K562 (cell line): ENCODE measurements around the gene CYTH4. TPM values are rescaled to one million over a fixed set of nuclear protein-coding genes. Genes with fewer than 3 reads are reported as not detected.

ENCODE experiments used
- ATAC-seq: fragments of 200-7000 bp; cut with Tn5 transposase; 3 replicates; pipeline ENCODE4 v1.9.1; 2020; ENCODE audit warnings: moderate library complexity
- BruUV-seq: library from RNA; stranded (reverse); fragments of 400-500 nt; replicated peaks from 2 replicates; lab custom pipeline; 2021; lab: Mats Ljungman, UMichigan
- CTCF ChIA-PET: fragments of 300-600 bp; formaldehyde crosslinking; extraction: SDS; loops from one replicate; lab custom pipeline; 2021; ENCODE audit warnings: low intra/inter-chr PET ratio; lab: Yijun Ruan, JAX
- POLR2A ChIA-PET: fragments of 300-600, 350-650 bp; sonication (Branson Sonifier 250); formaldehyde crosslinking; extraction: SDS; loops from one replicate; lab custom pipeline; 2021; ENCODE audit warnings: antibody characterized with exemption, inconsistent platforms; lab: Yijun Ruan, JAX
- DNase-seq, 4 experiments: peaks; one replicate each; pipeline versions ENCODE4 v3.0.0 to v3.0.0-alpha.2; 2011 to 2018; ENCODE audit warnings: low spot score in 3 of 4, mixed read lengths in 3 of 4; ENCODE audit errors: extremely low read depth in 1 of 4
- FAIRE-seq: peaks from 2 replicates; lab custom pipeline; 2011; peaks lifted over from hg19 to GRCh38; lab: Jason Lieb, UNC
- H2AFZ ChIP-seq: 2 replicates; pipeline ENCODE4 v1.6.0; 2011; ENCODE audit warnings: low read depth, low read length, control low read depth, inconsistent platforms
- H3K27ac ChIP-seq: fragments of 200-600 bp; 3 replicates; pipeline ENCODE4 v1.8.0; 2011; ENCODE audit warnings: low read depth, mild to moderate bottlenecking, control low read depth, inconsistent platforms, low read length, moderate library complexity, mixed read lengths; ENCODE audit errors: extremely low read depth
- H3K27me3 ChIP-seq, 2 experiments: fragments of 300-600 bp in 1 of 2; 2 replicates in 1 of 2; 3 replicates in 1 of 2; pipeline versions ENCODE4 v1.6.0 to v1.8.0; 2011; ENCODE audit warnings: inconsistent platforms in 2 of 2, low read length in 2 of 2, mild to moderate bottlenecking in 1 of 2, mixed read lengths in 1 of 2, moderate library complexity in 1 of 2; ENCODE audit not compliant: control insufficient read depth in 2 of 2, insufficient read depth in 2 of 2
- H3K36me3 ChIP-seq: fragments of 300-600 bp; 3 replicates; pipeline ENCODE4 v1.8.0; 2011; ENCODE audit warnings: mild to moderate bottlenecking, low read length, inconsistent platforms; ENCODE audit not compliant: control insufficient read depth, insufficient read depth
- H3K4me1 ChIP-seq, 2 experiments: fragments of 200-600 bp in 1 of 2; replicated peaks in 1 of 2; 2 replicates in 1 of 2; 3 replicates in 1 of 2; pipeline versions ENCODE4 v1.5.1 to v1.8.0; 2011; ENCODE audit warnings: inconsistent platforms in 2 of 2, low read length in 2 of 2, mild to moderate bottlenecking in 1 of 2, mixed read lengths in 1 of 2, moderate library complexity in 1 of 2; ENCODE audit not compliant: control insufficient read depth in 2 of 2, insufficient read depth in 2 of 2
- H3K4me2 ChIP-seq: 2 replicates; pipeline ENCODE4 v1.6.1; 2011; ENCODE audit warnings: low read length, control low read depth, inconsistent platforms, mixed read lengths; ENCODE audit not compliant: insufficient read depth
- H3K4me3 ChIP-seq: fragments of 200-600 bp; sonication (generic), shearing (Covaris generic); 2 replicates; pipeline ENCODE4 v1.5.1; 2016; ENCODE audit warnings: control low read depth, inconsistent platforms
- H3K79me2 ChIP-seq: fragments of 200-600 bp; 3 replicates; pipeline ENCODE4 v1.8.0; 2011; ENCODE audit warnings: low read length, inconsistent platforms; ENCODE audit not compliant: control insufficient read depth, insufficient read depth
- H3K9ac ChIP-seq, 2 experiments: 2 replicates each; pipeline versions ENCODE4 v1.6.0 to v1.6.1; 2011; ENCODE audit warnings: low read depth in 2 of 2, low read length in 2 of 2, control low read depth in 1 of 2, inconsistent platforms in 1 of 2, mild to moderate bottlenecking in 1 of 2, mixed read lengths in 1 of 2; ENCODE audit not compliant: insufficient read depth in 1 of 2
- H3K9me1 ChIP-seq: one replicate; pipeline ENCODE4 v1.6.0; 2011; ENCODE audit warnings: inconsistent platforms, mild to moderate bottlenecking, low read length, moderate library complexity; ENCODE audit not compliant: control insufficient read depth, insufficient read depth
- H3K9me3 ChIP-seq: replicated peaks from 2 replicates; pipeline ENCODE4 v1.5.1; 2011; ENCODE audit warnings: low read depth, low read length, inconsistent platforms; ENCODE audit not compliant: control insufficient read depth, insufficient read depth
- H4K20me1 ChIP-seq: replicated peaks from 2 replicates; pipeline ENCODE4 v1.6.1; 2011; ENCODE audit warnings: low read length, inconsistent platforms, mixed read lengths; ENCODE audit not compliant: control insufficient read depth, insufficient read depth
- GTF2E2 ChIP-seq: fragments of 200-800 bp; sonication (Bioruptor generic); IDR thresholded peaks from 2 replicates; pipeline ENCODE4 v1.6.1; 2016; ENCODE audit warnings: missing genetic modification characterization, missing compliant biosample characterization
- MITF ChIP-seq: IDR thresholded peaks from 2 replicates; pipeline ENCODE4 v1.6.1; 2014; ENCODE audit warnings: antibody characterized with exemption
- MYNN ChIP-seq, 2 experiments: sonication (generic); formaldehyde crosslinking in 1 of 2; IDR thresholded peaks; 2 replicates each; pipeline versions ENCODE4 v1.5.0 to v1.6.1; 2016 to 2020; ENCODE audit warnings: antibody characterized with exemption in 1 of 2, missing genetic modification reagents in 1 of 2
- TAF1 ChIP-seq: IDR thresholded peaks from 2 replicates; pipeline ENCODE4 v1.6.1; 2011; ENCODE audit warnings: mild to moderate bottlenecking, low read length, moderate library complexity; ENCODE audit not compliant: insufficient read depth, control insufficient read depth, severe bottlenecking; ENCODE audit errors: extremely low read depth
- ZNF280B ChIP-seq: fragments of 250-450 bp; sonication (Bioruptor Pico); IDR thresholded peaks from 2 replicates; pipeline ENCODE4 v1.5.1; 2021; ENCODE audit warnings: mild to moderate bottlenecking
- ZNF639 ChIP-seq, 2 experiments: fragments of 200-800 bp in 1 of 2; sonication (Bioruptor generic) in 1 of 2; sonication (generic) in 1 of 2; formaldehyde crosslinking in 1 of 2; IDR thresholded peaks in 1 of 2; conservative IDR thresholded peaks in 1 of 2; 2 replicates each; pipeline versions ENCODE4 v1.5.0 to v1.6.1; 2016 to 2020; ENCODE audit warnings: missing compliant biosample characterization in 1 of 2, missing genetic modification characterization in 1 of 2, missing genetic modification reagents in 1 of 2
- WGBS: fragments of 100-300 bp; shearing (Covaris generic); methylation state at CpG from one replicate; pipeline ENCODE4 v1.1.6; 2016; ENCODE audit warnings: low coverage, mixed read lengths; ENCODE audit not compliant: insufficient coverage; ENCODE audit errors: missing lambda C conversion rate; 5-methylcytosine and 5-hydroxymethylcytosine counted together
- in situ Hi-C: fragments of 300-500 bp; cut with MboI; formaldehyde crosslinking; loops from 4 replicates; pipeline ENCODE4 v1.15.0; 2018; ENCODE audit warnings: inconsistent platforms, mixed read lengths
- intact Hi-C: fragments of 100-400 bp; cut with micrococcal nuclease; formaldehyde crosslinking; loops from 2 replicates; pipeline ENCODE4 v1.14.2; 2022
- polyA plus RNA-seq, 8 experiments: library from polyadenylated mRNA; depleted of rRNA in 4 of 8; stranded (reverse) in 5 of 8; unstranded in 3 of 8; fragments of >200 nt; fragmentation: Nextera tagmentation in 2 of 8; fragmentation: Illumina TruSeq in 1 of 8; extraction: Ambion mirVana in 2 of 8; extraction: Trizol in 1 of 8; gene quantifications; 2 replicates each; pipeline versions ENCODE4 v1.2.1 to v1.2.3, GENCODE V29; 2011 to 2014; ENCODE audit warnings: inconsistent platforms in 1 of 8, missing spikeins in 1 of 8
- total RNA-seq, 7 experiments: library from RNA; depleted of rRNA in 6 of 7; stranded (reverse); fragments of >200 nt in 6 of 7; fragmentation: Illumina TruSeq in 2 of 7; extraction: Trizol in 2 of 7; gene quantifications; 2 replicates each; pipeline versions ENCODE4 v1.2.1 to v1.2.3, GENCODE V29; 2011 to 2021; ENCODE audit warnings: low replicate concordance in 1 of 7

CYTH4 gene
- total and polyA plus RNA-seq, 9 of the 15 experiments (the other 6 are each of a cell fraction or from before 2014, with no cell fraction given): 0.03 to 2.0 (median 0.61) TPM; not detected in 1

- TF ChIP-seq MYNN (IDR thresholded peaks at IDR 0.05): no peak
- no peak for TF ChIP-seq MYNN (CRISPR knock-in tag; IDR thresholded peaks at IDR 0.05)
- no peak for TF ChIP-seq ZNF280B (CRISPR knock-in tag)
- no peak for TF ChIP-seq ZNF639 (CRISPR knock-in tag; conservative IDR thresholded peaks at IDR 0.05 in 1 of 2, IDR thresholded peaks at IDR 0.05 in 1 of 2)
- TF ChIP-seq TAF1: no peak
- TF ChIP-seq MITF: no peak
- no peak for TF ChIP-seq GTF2E2 (tag)
- no peak overlapping the region for H3K9ac ChIP-seq
- peaks cover 0 to 5% of the 10 kb centered on the region in 2 experiments; a peak in 3 of 5 replicates for H3K4me1 ChIP-seq
- BruUV-seq: no TSS peak
- CTCF ChIA-PET: no interaction called here
- H4K20me1 ChIP-seq: no peaks in the 10 kb centered on the region
- no peak for DNase-seq
- no peak overlapping the region for H3K27ac ChIP-seq
- H2AFZ ChIP-seq: no peak overlapping the region
- H3K36me3 ChIP-seq: no peaks in the 10 kb centered on the region
- WGBS: 25% methylated on average over 5 of the region's 13 CpGs
- no peak overlapping the region for H3K4me3 ChIP-seq
- FAIRE-seq: no peak
- no peak overlapping the region for H3K4me2 ChIP-seq
- in situ Hi-C loops (no loop called here), intact Hi-C loops (no loop called here)
- POLR2A ChIA-PET: no interaction called here
- H3K9me1 ChIP-seq: no peaks in the 10 kb centered on the region
- ATAC-seq: no peak
- H3K27me3 ChIP-seq: peaks cover 0 to 13% of the 10 kb centered on the region in 2 experiments; a peak in 2 of 5 replicates
- H3K79me2 ChIP-seq: no peaks in the 10 kb centered on the region
- H3K9me3 ChIP-seq: peaks cover 2% of the 10 kb centered on the region; the same call in 1 of the 2 replicates
Measured at GRCh38 chr22:37292641-37293040, 10.3 kb downstream of the CYTH4 start.
